ENCODE data around the gene TAS2R1. TPM values are rescaled to one million over a fixed set of nuclear protein-coding genes. Genes with fewer than 3 reads are reported as not detected.

Gene TAS2R1
- total RNA-seq, 1 donor from 2014 or later: not detected

- no peak for DNase-seq
- Mint-ChIP-seq H3K36me3 (ENCODE audit: unreplicated experiment) (peaks cover 4% of the 10 kb centered on the region), H3K4me3 (ENCODE audit: unreplicated experiment) (no peak overlapping the region), H3K27me3 (ENCODE audit: unreplicated experiment) (peaks cover 1% of the 10 kb centered on the region), H3K27ac (ENCODE audit: unreplicated experiment) (no peak overlapping the region), H3K9me3 (ENCODE audit: unreplicated experiment) (no peaks in the 10 kb centered on the region), H3K4me1 (ENCODE audit: low read depth, unreplicated experiment) (peaks cover 7% of the 10 kb centered on the region)
- no peak for TF ChIP-seq CTCF (IDR thresholded peaks at IDR 0.05; ENCODE audit: partially characterized antibody, unreplicated experiment)
Observed at GRCh38 chr5:9619331-9620092, 10.6 kb downstream of the TAS2R1 start.

GRCh38 chr5:9617739-9618504, 12.2 kb downstream of the TAS2R1 start:
- no peaks in the 10 kb centered on the region for H3K9me3 Mint-ChIP-seq (ENCODE audit: unreplicated experiment)
- H3K4me1 Mint-ChIP-seq (ENCODE audit: low read depth, unreplicated experiment): peaks cover 7% of the 10 kb centered on the region
- peaks cover 1% of the 10 kb centered on the region for H3K27me3 Mint-ChIP-seq (ENCODE audit: unreplicated experiment)
- peaks cover 4% of the 10 kb centered on the region for H3K36me3 Mint-ChIP-seq (ENCODE audit: unreplicated experiment)
- H3K27ac Mint-ChIP-seq (ENCODE audit: unreplicated experiment): no peak overlapping the region
- TF ChIP-seq CTCF (IDR thresholded peaks at IDR 0.05; ENCODE audit: partially characterized antibody, unreplicated experiment): no peak
- DNase-seq: no peak
- no peak overlapping the region for H3K4me3 Mint-ChIP-seq (ENCODE audit: unreplicated experiment)

- Mint-ChIP-seq H3K27ac (ENCODE audit: unreplicated experiment) (no peak overlapping the region), H3K4me3 (ENCODE audit: unreplicated experiment) (no peak overlapping the region), H3K27me3 (ENCODE audit: unreplicated experiment) (peaks cover 1% of the 10 kb centered on the region), H3K36me3 (ENCODE audit: unreplicated experiment) (peaks cover 4% of the 10 kb centered on the region), H3K9me3 (ENCODE audit: unreplicated experiment) (no peaks in the 10 kb centered on the region), H3K4me1 (ENCODE audit: low read depth, unreplicated experiment) (peaks cover 7% of the 10 kb centered on the region)
- no peak for TF ChIP-seq CTCF (IDR thresholded peaks at IDR 0.05; ENCODE audit: partially characterized antibody, unreplicated experiment)
- no peak for DNase-seq
Observed at GRCh38 chr5:9617221-9617620, 12.9 kb downstream of the TAS2R1 start.

GRCh38 chr5:9615331-9615730, 14.8 kb downstream of the TAS2R1 start:
- Mint-ChIP-seq H3K27ac (ENCODE audit: unreplicated experiment) (no peak overlapping the region), H3K36me3 (ENCODE audit: unreplicated experiment) (peaks cover 17% of the 10 kb centered on the region), H3K9me3 (ENCODE audit: unreplicated experiment) (peaks cover 5% of the 10 kb centered on the region), H3K4me3 (ENCODE audit: unreplicated experiment) (no peak overlapping the region), H3K27me3 (ENCODE audit: unreplicated experiment) (peaks cover 1% of the 10 kb centered on the region), H3K4me1 (ENCODE audit: low read depth, unreplicated experiment) (peaks cover 7% of the 10 kb centered on the region)
- TF ChIP-seq CTCF (IDR thresholded peaks at IDR 0.05; ENCODE audit: partially characterized antibody, unreplicated experiment): no peak
- no peak for DNase-seq

- peaks cover 17% of the 10 kb centered on the region for H3K36me3 Mint-ChIP-seq (ENCODE audit: unreplicated experiment)
- H3K4me3 Mint-ChIP-seq (ENCODE audit: unreplicated experiment): no peak overlapping the region
- H3K27ac Mint-ChIP-seq (ENCODE audit: unreplicated experiment): no peak overlapping the region
- DNase-seq: no peak
- H3K4me1 Mint-ChIP-seq (ENCODE audit: low read depth, unreplicated experiment): peaks cover 7% of the 10 kb centered on the region
- TF ChIP-seq CTCF (IDR thresholded peaks at IDR 0.05; ENCODE audit: partially characterized antibody, unreplicated experiment): no peak
- peaks cover 5% of the 10 kb centered on the region for H3K9me3 Mint-ChIP-seq (ENCODE audit: unreplicated experiment)
- H3K27me3 Mint-ChIP-seq (ENCODE audit: unreplicated experiment): no peaks in the 10 kb centered on the region
Observed at GRCh38 chr5:9613360-9613759, 16.8 kb downstream of the TAS2R1 start.

Data from glutamatergic neuron (in vitro differentiated cells).